ENCODE results near the gene PCNA. TPM values are rescaled to one million over a fixed set of nuclear protein-coding genes. Genes with fewer than 3 reads are reported as not detected.
"Not testable (repeated sequence)": the region's sequence is repeated elsewhere in the genome, so short reads cannot be mapped to it uniquely, and the experiment has no call there.

PCNA gene
- total RNA-seq, 1 experiment from 2014 or later = 185 TPM

DNA sequence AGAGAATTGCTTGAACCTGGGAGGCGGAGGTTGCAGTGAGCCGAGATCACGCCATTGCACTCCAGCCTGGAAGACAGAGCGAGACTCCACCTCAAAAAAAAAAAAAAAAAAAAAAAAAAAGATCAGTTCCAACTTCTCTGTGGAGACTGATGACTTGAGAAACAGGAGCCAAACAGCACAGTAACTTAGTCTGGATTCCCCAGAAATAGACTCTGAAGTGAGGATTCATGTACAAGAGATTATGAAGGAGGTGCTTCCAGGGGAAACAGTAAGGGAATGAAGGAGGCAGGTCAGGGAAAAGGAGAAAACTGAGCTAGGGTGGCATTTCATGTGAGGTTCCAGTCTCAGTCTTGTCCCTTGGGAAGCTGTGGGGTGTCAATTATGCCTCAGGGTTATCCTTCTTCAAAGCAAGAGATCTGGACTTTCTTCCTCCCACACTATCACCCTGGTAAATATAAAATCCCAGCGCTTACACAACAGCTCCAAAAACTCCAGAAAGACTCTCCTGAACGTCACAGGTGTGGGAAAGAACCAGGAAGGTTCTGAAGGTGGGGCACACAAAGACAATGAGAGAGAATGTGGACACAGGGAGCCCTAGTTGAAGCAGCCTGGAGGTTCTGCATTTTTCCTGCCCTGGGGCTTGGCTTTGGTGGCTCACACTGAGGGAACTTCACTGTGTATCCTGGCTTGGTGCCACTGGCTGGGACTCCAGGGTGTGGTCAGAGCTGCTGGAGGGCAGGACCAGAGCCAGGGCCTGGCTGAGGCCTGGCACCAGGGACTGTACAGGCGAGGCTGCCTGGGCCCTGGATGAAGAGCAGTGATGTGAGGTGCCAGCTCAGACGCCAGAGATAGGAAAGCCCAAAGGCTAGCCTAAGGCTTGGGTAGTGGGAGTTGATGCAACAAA, 46.8 kb downstream of the PCNA start:
- Histone ChIP-seq H3K36me3 (ENCODE audit: insufficient read depth, low read length) (no peaks in the 10 kb centered on the region), H3K79me2 (ENCODE audit: low read length) (no peaks in the 10 kb centered on the region), H3K9me2 (replicated peaks; ENCODE audit: insufficient read depth, low read length) (no peaks in the 10 kb centered on the region), H3K9me3 (ENCODE audit: low read length) (no peaks in the 10 kb centered on the region), H2AFZ (ENCODE audit: low read length) (no peak overlapping the region), H3K4me2 (ENCODE audit: low read depth, low read length, poor library complexity, severe bottlenecking) (no peak overlapping the region), H3K27ac (ENCODE audit: low read length) (no peak overlapping the region), H3K4me3 (ENCODE audit: low read length) (no peak overlapping the region), H4K20me1 (ENCODE audit: insufficient read depth, low read depth, low read length) (no peaks in the 10 kb centered on the region), H3K9ac (ENCODE audit: low read length) (no peak overlapping the region), H3K4me1 (ENCODE audit: low read length) (peaks cover under 1% of the 10 kb centered on the region), H3K27me3 (ENCODE audit: low read length) (no peaks in the 10 kb centered on the region)
- peak; percentile 10 for DNase-seq

DNA sequence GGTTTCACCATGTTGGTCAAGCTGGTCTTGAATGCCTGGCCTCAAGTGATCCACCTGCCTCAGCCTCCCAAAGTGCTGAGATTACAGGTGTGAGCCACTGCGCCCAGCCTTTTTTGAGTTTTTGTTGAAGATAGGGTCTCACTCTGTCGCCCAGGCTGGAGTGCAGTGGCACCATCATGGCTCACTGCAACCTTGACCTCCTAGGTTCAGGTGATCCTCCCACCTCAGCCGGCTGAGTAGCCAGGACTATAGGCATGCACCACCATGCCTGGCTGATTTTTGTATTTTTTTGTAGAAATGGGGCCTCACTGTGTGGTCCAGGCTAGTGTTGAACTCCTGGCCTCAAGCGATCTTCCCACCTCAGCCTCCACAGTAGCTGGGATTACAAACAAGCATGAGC, 47.8 kb downstream of the PCNA start:
- not testable (repeated sequence) for H3K27ac ChIP-seq (ENCODE audit: low read length); H3K9ac ChIP-seq (ENCODE audit: low read length); H2AFZ ChIP-seq (ENCODE audit: low read length); H3K9me3 ChIP-seq (ENCODE audit: low read length); H3K4me2 ChIP-seq (ENCODE audit: low read depth, low read length, poor library complexity, severe bottlenecking); H3K4me3 ChIP-seq (ENCODE audit: low read length); H3K4me1 ChIP-seq (ENCODE audit: low read length); H3K79me2 ChIP-seq (ENCODE audit: low read length); H4K20me1 ChIP-seq (ENCODE audit: insufficient read depth, low read depth, low read length); H3K36me3 ChIP-seq (ENCODE audit: insufficient read depth, low read length); H3K9me2 ChIP-seq (replicated peaks; ENCODE audit: insufficient read depth, low read length); H3K27me3 ChIP-seq (ENCODE audit: low read length)
- DNase-seq = peak; percentile 10

- H3K9ac ChIP-seq (ENCODE audit: low read length) = no peak overlapping the region
- H3K4me1 ChIP-seq (ENCODE audit: low read length) = no peaks in the 10 kb centered on the region
- no peak overlapping the region for H2AFZ ChIP-seq (ENCODE audit: low read length)
- H3K27me3 ChIP-seq (ENCODE audit: low read length) = no peaks in the 10 kb centered on the region
- H3K27ac ChIP-seq (ENCODE audit: low read length) = no peak overlapping the region
- H3K4me2 ChIP-seq (ENCODE audit: low read depth, low read length, poor library complexity, severe bottlenecking) = no peak overlapping the region
- no peak overlapping the region for H3K4me3 ChIP-seq (ENCODE audit: low read length)
- no peaks in the 10 kb centered on the region for H3K9me3 ChIP-seq (ENCODE audit: low read length)
- H3K9me2 ChIP-seq (replicated peaks; ENCODE audit: insufficient read depth, low read length) = no peaks in the 10 kb centered on the region
- no peaks in the 10 kb centered on the region for H3K36me3 ChIP-seq (ENCODE audit: insufficient read depth, low read length)
- no peaks in the 10 kb centered on the region for H4K20me1 ChIP-seq (ENCODE audit: insufficient read depth, low read depth, low read length)
- no peaks in the 10 kb centered on the region for H3K79me2 ChIP-seq (ENCODE audit: low read length)
- no peak for DNase-seq
These were observed 49.2 kb downstream of the PCNA start for GRCh38 chr20:5070570-5070969.

GRCh38 chr20:5070081-5070480, 49.7 kb downstream of the PCNA start:
- Histone ChIP-seq H3K27ac (ENCODE audit: low read length) (no peak overlapping the region), H3K4me3 (ENCODE audit: low read length) (no peak overlapping the region), H4K20me1 (ENCODE audit: insufficient read depth, low read depth, low read length) (no peaks in the 10 kb centered on the region), H3K4me1 (ENCODE audit: low read length) (no peaks in the 10 kb centered on the region), H3K4me2 (ENCODE audit: low read depth, low read length, poor library complexity, severe bottlenecking) (no peak overlapping the region), H3K27me3 (ENCODE audit: low read length) (no peaks in the 10 kb centered on the region), H2AFZ (ENCODE audit: low read length) (no peak overlapping the region), H3K36me3 (ENCODE audit: insufficient read depth, low read length) (no peaks in the 10 kb centered on the region), H3K9me2 (replicated peaks; ENCODE audit: insufficient read depth, low read length) (no peaks in the 10 kb centered on the region), H3K79me2 (ENCODE audit: low read length) (no peaks in the 10 kb centered on the region), H3K9me3 (ENCODE audit: low read length) (no peaks in the 10 kb centered on the region), H3K9ac (ENCODE audit: low read length) (no peak overlapping the region)
- no peak for DNase-seq

GRCh38 chr20:5069141-5069806, 50.5 kb downstream of the PCNA start:
- Histone ChIP-seq H3K9me3 (ENCODE audit: low read length) (no peaks in the 10 kb centered on the region), H3K4me3 (ENCODE audit: low read length) (no peak overlapping the region), H3K4me2 (ENCODE audit: low read depth, low read length, poor library complexity, severe bottlenecking) (no peak overlapping the region), H3K36me3 (ENCODE audit: insufficient read depth, low read length) (no peaks in the 10 kb centered on the region), H3K9me2 (replicated peaks; ENCODE audit: insufficient read depth, low read length) (no peaks in the 10 kb centered on the region), H4K20me1 (ENCODE audit: insufficient read depth, low read depth, low read length) (no peaks in the 10 kb centered on the region), H3K4me1 (ENCODE audit: low read length) (no peaks in the 10 kb centered on the region), H3K27ac (ENCODE audit: low read length) (no peak overlapping the region), H3K9ac (ENCODE audit: low read length) (no peak overlapping the region), H3K79me2 (ENCODE audit: low read length) (no peaks in the 10 kb centered on the region), H2AFZ (ENCODE audit: low read length) (no peak overlapping the region), H3K27me3 (ENCODE audit: low read length) (no peaks in the 10 kb centered on the region)
- DNase-seq = peak; percentile 16

- H3K4me2 ChIP-seq (ENCODE audit: low read depth, low read length, poor library complexity, severe bottlenecking) = no peak overlapping the region
- no peak overlapping the region for H2AFZ ChIP-seq (ENCODE audit: low read length)
- no peaks in the 10 kb centered on the region for H3K27me3 ChIP-seq (ENCODE audit: low read length)
- H3K4me3 ChIP-seq (ENCODE audit: low read length) = no peak overlapping the region
- no peaks in the 10 kb centered on the region for H4K20me1 ChIP-seq (ENCODE audit: insufficient read depth, low read depth, low read length)
- DNase-seq = peak; percentile 33
- H3K9me2 ChIP-seq (replicated peaks; ENCODE audit: insufficient read depth, low read length) = no peaks in the 10 kb centered on the region
- no peaks in the 10 kb centered on the region for H3K79me2 ChIP-seq (ENCODE audit: low read length)
- no peaks in the 10 kb centered on the region for H3K36me3 ChIP-seq (ENCODE audit: insufficient read depth, low read length)
- H3K9ac ChIP-seq (ENCODE audit: low read length) = no peak overlapping the region
- H3K4me1 ChIP-seq (ENCODE audit: low read length) = peaks cover under 1% of the 10 kb centered on the region
- no peaks in the 10 kb centered on the region for H3K9me3 ChIP-seq (ENCODE audit: low read length)
- no peak overlapping the region for H3K27ac ChIP-seq (ENCODE audit: low read length)
These were observed 51.7 kb downstream of the PCNA start for GRCh38 chr20:5067877-5068645.

GRCh38 chr20:5065879-5066383, 53.8 kb downstream of the PCNA start:
- Histone ChIP-seq H3K27ac (ENCODE audit: low read length) (no peak overlapping the region), H3K4me3 (ENCODE audit: low read length) (no peak overlapping the region), H2AFZ (ENCODE audit: low read length) (no peak overlapping the region), H3K9me3 (ENCODE audit: low read length) (no peaks in the 10 kb centered on the region), H3K27me3 (ENCODE audit: low read length) (no peaks in the 10 kb centered on the region), H3K79me2 (ENCODE audit: low read length) (no peaks in the 10 kb centered on the region), H3K9ac (ENCODE audit: low read length) (no peak overlapping the region), H3K4me1 (ENCODE audit: low read length) (peaks cover 6% of the 10 kb centered on the region), H3K9me2 (replicated peaks; ENCODE audit: insufficient read depth, low read length) (no peaks in the 10 kb centered on the region), H3K4me2 (ENCODE audit: low read depth, low read length, poor library complexity, severe bottlenecking) (no peak overlapping the region), H3K36me3 (ENCODE audit: insufficient read depth, low read length) (no peaks in the 10 kb centered on the region), H4K20me1 (ENCODE audit: insufficient read depth, low read depth, low read length) (no peaks in the 10 kb centered on the region)
- DNase-seq = peak; percentile 25
